ENCODE data around the gene APBA2. TPM values are rescaled to one million over a fixed set of nuclear protein-coding genes. Genes with fewer than 3 reads are reported as not detected.
"Not testable (repeated sequence)": the region's sequence is repeated elsewhere in the genome, so short reads cannot be mapped to it uniquely, and the experiment has no call there.

The APBA2 gene
- polyA plus RNA-seq, 4 donors, result 0.67 to 3.2 (median 1.8) TPM

GRCh38 chr15:28849271-28849670 lies 36.5 kb upstream of the APBA2 start:
- H3K4me3 ChIP-seq (ENCODE audit: low read depth in 1 of 3, low read length in 3 of 3); H3K27ac ChIP-seq (ENCODE audit: low read depth in 1 of 3, low read length in 2 of 3); FAIRE-seq; DNase-seq; H3K4me1 ChIP-seq (ENCODE audit: control insufficient read depth in 3 of 3, insufficient read depth in 2 of 3, low read depth in 1 of 3, low read length in 2 of 3); H3K27me3 ChIP-seq (ENCODE audit: control insufficient read depth in 3 of 3, insufficient read depth in 3 of 3, low read length in 3 of 3); H3K9me3 ChIP-seq (ENCODE audit: control insufficient read depth in 2 of 2, insufficient read depth in 1 of 2, low read depth in 1 of 2, low read length in 1 of 2); H3K36me3 ChIP-seq (ENCODE audit: control insufficient read depth in 3 of 3, insufficient read depth in 2 of 3, low read depth in 1 of 3, low read length in 3 of 3): not testable (repeated sequence)
- WGBS, 3 donors, result 98% methylated on average over 2 to 9 of the region's 17 CpGs

DNA sequence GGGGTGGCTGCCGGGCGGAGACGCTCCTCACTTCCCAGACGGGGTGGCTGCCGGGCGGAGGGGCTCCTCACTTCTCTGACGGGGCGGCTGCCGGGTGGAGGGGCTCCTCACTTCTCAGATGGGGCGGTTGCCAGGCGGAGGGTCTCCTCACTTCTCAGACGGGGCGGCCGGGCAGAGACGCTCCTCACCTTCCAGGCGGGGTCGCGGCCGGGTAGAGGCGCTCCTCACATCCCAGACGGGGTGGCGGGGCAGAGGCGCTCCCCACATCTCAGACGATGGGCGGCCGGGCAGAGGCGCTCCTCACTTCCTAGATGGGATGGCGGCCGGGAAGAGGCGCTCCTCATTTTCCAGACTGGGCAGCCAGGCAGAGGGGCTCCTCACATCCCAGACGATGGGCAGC lies 36.0 kb upstream of the APBA2 start:
- H3K36me3 ChIP-seq (ENCODE audit: control insufficient read depth in 3 of 3, insufficient read depth in 2 of 3, low read depth in 1 of 3, low read length in 3 of 3); H3K4me3 ChIP-seq (ENCODE audit: low read depth in 1 of 3, low read length in 3 of 3); DNase-seq; H3K27ac ChIP-seq (ENCODE audit: low read depth in 1 of 3, low read length in 2 of 3); H3K4me1 ChIP-seq (ENCODE audit: control insufficient read depth in 3 of 3, insufficient read depth in 2 of 3, low read depth in 1 of 3, low read length in 2 of 3); H3K9me3 ChIP-seq (ENCODE audit: control insufficient read depth in 2 of 2, insufficient read depth in 1 of 2, low read depth in 1 of 2, low read length in 1 of 2); FAIRE-seq; H3K27me3 ChIP-seq (ENCODE audit: control insufficient read depth in 3 of 3, insufficient read depth in 3 of 3, low read length in 3 of 3): not testable (repeated sequence)
- 94 to 98% (median 97%) methylated on average over 17 to 31 of the region's 31 CpGs for WGBS, 3 donors

DNA sequence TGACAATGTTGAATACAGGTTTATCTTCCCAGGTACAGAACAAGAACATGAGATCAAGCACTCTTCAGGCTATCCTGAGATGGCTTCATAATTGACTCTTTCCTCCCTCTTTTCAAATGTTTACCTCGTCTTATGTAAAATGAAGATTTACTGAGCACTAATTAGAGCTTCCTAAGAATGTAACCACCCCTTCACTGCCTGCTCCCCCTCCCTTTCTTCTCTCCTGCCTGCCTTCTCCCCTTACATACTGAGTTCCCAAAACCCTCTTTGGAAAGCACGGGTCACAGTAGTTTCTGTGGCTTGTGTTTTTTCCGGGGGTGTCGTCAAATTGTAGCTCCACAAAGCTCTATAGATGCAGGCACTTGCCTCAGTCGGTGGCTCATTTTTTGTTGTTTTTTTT lies 32.1 kb upstream of the APBA2 start:
- H3K4me1 ChIP-seq (ENCODE audit: control insufficient read depth in 3 of 3, insufficient read depth in 2 of 3, low read depth in 1 of 3, low read length in 2 of 3); H3K4me3 ChIP-seq (ENCODE audit: low read depth in 1 of 3, low read length in 3 of 3); H3K27me3 ChIP-seq (ENCODE audit: control insufficient read depth in 3 of 3, insufficient read depth in 3 of 3, low read length in 3 of 3); DNase-seq; H3K36me3 ChIP-seq (ENCODE audit: control insufficient read depth in 3 of 3, insufficient read depth in 2 of 3, low read depth in 1 of 3, low read length in 3 of 3); FAIRE-seq; H3K9me3 ChIP-seq (ENCODE audit: control insufficient read depth in 2 of 2, insufficient read depth in 1 of 2, low read depth in 1 of 2, low read length in 1 of 2); H3K27ac ChIP-seq (ENCODE audit: low read depth in 1 of 3, low read length in 2 of 3): not testable (repeated sequence)
- WGBS, 3 donors, result 52 to 62% (median 57%) methylated on average over 5 of the region's 5 CpGs

DNA sequence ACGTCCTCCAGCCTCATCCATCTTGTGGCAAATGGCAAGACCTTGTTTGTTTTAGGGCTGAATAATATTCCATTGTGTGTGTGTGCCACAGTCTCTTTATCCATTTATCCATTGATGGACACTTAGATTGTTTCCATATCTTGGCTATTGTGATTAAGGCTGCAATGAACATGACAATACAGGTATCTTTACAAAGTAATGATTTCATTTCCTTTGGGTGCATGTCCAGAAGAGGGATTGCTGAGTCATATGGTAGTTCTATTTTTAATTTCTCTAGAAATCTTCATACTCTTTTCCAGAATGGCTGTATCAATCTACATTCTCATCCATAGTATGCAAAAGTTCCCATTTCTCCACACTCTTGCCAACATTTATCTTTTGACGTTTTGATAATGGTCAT lies 31.2 kb upstream of the APBA2 start:
- H3K27ac ChIP-seq (ENCODE audit: low read depth in 1 of 3, low read length in 2 of 3); H3K27me3 ChIP-seq (ENCODE audit: control insufficient read depth in 3 of 3, insufficient read depth in 3 of 3, low read length in 3 of 3); H3K4me3 ChIP-seq (ENCODE audit: low read depth in 1 of 3, low read length in 3 of 3); H3K9me3 ChIP-seq (ENCODE audit: control insufficient read depth in 2 of 2, insufficient read depth in 1 of 2, low read depth in 1 of 2, low read length in 1 of 2); H3K36me3 ChIP-seq (ENCODE audit: control insufficient read depth in 3 of 3, insufficient read depth in 2 of 3, low read depth in 1 of 3, low read length in 3 of 3); H3K4me1 ChIP-seq (ENCODE audit: control insufficient read depth in 3 of 3, insufficient read depth in 2 of 3, low read depth in 1 of 3, low read length in 2 of 3); FAIRE-seq; DNase-seq: not testable (repeated sequence)
- 34 to 73% (median 40%) methylated on average over 2 of the region's 2 CpGs for whole genome bisulfite sequencing, 3 donors

DNA sequence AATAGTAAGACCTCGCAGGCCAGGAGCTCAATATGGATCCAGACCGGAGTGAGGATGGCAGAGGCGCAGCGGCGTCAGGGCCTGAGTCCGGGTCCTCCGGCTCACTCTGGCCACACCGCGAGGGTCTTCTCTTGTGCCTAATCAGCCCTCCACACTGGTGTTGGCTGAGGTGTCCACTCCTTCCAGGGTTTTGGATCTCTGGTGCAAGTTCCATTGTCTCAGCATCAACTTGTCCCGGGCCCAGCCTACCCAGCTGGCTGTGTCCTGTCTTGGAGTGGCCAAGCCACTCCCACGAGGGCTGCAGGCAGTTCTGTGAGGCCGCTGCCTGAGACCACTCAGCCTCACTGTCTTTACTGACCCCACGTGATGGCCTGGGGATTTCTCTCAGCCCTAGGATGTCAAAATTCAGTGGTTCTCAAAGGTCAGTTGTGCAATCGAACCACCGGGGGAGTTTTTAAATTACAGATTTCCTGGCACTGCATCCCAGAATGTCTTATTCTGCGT lies 24.7 kb upstream of the APBA2 start:
- Histone ChIP-seq H3K27me3 (ENCODE audit: control insufficient read depth in 3 of 3, insufficient read depth in 3 of 3, low read length in 3 of 3) (no peaks in the 10 kb centered on the region), H3K9me3 (ENCODE audit: control insufficient read depth in 2 of 2, insufficient read depth in 1 of 2, low read depth in 1 of 2, low read length in 1 of 2) (no peaks in the 10 kb centered on the region), H3K27ac (ENCODE audit: low read depth in 1 of 3, low read length in 2 of 3) (no peak overlapping the region), H3K36me3 (ENCODE audit: control insufficient read depth in 3 of 3, insufficient read depth in 2 of 3, low read depth in 1 of 3, low read length in 3 of 3) (no peaks in the 10 kb centered on the region), H3K4me1 (ENCODE audit: control insufficient read depth in 3 of 3, insufficient read depth in 2 of 3, low read depth in 1 of 3, low read length in 2 of 3) (no peaks in the 10 kb centered on the region), H3K4me3 (ENCODE audit: low read depth in 1 of 3, low read length in 3 of 3) (no peak overlapping the region)
- 81 to 87% (median 84%) methylated on average over 16 of the region's 16 CpGs for WGBS, 3 donors
- no peak for DNase-seq
- FAIRE-seq, result no peak

DNA sequence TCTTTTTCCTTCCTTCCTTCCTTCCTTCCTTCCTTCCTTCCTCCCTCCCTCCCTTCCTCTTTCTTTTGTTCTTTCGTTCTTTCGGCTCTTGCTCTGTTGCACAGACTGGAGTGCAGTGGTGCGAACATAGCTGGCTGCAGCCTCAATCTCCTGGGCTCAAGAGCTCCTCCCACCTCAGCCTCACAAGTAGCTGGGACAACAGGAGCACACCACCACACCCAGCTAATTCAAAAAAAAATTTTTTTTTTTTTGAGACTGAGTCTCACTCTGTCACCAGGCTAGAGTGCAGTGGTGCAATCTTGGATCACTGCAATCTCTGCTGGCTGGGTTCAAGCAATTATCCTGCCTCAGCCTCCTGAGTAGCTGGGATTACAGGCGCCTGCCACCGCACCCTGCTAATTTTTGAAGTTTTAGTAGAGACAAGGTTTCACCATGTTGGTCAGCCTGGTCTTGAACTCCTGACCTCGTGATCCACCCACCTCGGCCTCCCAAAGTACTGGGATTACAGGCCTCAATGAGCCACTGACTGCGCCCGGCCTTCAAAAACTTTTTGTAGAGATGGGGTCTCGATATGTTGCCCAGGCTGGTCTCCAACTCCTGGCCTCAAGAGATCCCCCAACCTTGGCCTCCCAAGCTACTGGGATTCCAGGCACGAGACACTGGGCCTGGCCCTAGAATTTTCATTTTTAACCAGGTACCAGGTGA lies 24.0 kb upstream of the APBA2 start:
- DNase-seq; H3K36me3 ChIP-seq (ENCODE audit: control insufficient read depth in 3 of 3, insufficient read depth in 2 of 3, low read depth in 1 of 3, low read length in 3 of 3); H3K4me1 ChIP-seq (ENCODE audit: control insufficient read depth in 3 of 3, insufficient read depth in 2 of 3, low read depth in 1 of 3, low read length in 2 of 3); H3K9me3 ChIP-seq (ENCODE audit: control insufficient read depth in 2 of 2, insufficient read depth in 1 of 2, low read depth in 1 of 2, low read length in 1 of 2); H3K27ac ChIP-seq (ENCODE audit: low read depth in 1 of 3, low read length in 2 of 3); FAIRE-seq; H3K4me3 ChIP-seq (ENCODE audit: low read depth in 1 of 3, low read length in 3 of 3); H3K27me3 ChIP-seq (ENCODE audit: control insufficient read depth in 3 of 3, insufficient read depth in 3 of 3, low read length in 3 of 3): not testable (repeated sequence)
- WGBS, 3 donors, result 85 to 92% (median 89%) methylated on average over 11 of the region's 11 CpGs

DNA sequence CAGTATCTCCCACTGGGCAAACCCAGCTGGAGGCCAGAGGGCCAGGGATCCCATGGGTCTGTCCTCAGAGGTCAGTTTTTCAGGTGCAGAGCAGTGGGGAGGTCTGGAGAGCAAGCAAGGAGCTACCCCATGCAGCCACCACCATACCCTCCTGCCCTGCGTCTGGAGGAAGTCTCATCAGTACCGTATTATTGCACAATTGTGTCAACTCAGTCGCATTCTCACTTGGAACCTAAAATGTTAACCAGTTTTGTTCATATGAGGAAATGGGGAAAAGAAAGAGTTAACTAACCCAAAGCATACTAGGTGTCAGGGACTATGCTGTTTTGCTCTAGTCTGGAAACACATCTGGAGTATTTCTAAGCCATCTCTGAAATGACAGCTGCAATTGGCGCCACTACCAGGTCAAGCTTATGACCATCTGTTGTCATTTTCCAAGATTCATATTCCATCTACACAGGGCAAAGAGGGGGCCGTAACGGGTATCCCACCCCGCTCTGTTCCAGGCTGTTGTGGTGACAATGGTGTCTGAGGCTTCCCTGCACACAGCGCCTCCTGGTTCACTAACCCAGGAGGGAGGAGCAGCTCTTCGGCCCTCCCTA lies 16.9 kb upstream of the APBA2 start:
- Histone ChIP-seq H3K27me3 (ENCODE audit: control insufficient read depth in 3 of 3, insufficient read depth in 3 of 3, low read length in 3 of 3) (no peaks in the 10 kb centered on the region), H3K27ac (ENCODE audit: low read depth in 1 of 3, low read length in 2 of 3) (no peak overlapping the region), H3K4me3 (ENCODE audit: low read depth in 1 of 3, low read length in 3 of 3) (no peak overlapping the region), H3K9me3 (ENCODE audit: control insufficient read depth in 2 of 2, insufficient read depth in 1 of 2, low read depth in 1 of 2, low read length in 1 of 2) (peaks cover 0 to 4% of the 10 kb centered on the region in 2 donors), H3K4me1 (ENCODE audit: control insufficient read depth in 3 of 3, insufficient read depth in 2 of 3, low read depth in 1 of 3, low read length in 2 of 3) (no peaks in the 10 kb centered on the region), H3K36me3 (ENCODE audit: control insufficient read depth in 3 of 3, insufficient read depth in 2 of 3, low read depth in 1 of 3, low read length in 3 of 3) (no peaks in the 10 kb centered on the region)
- no peak for FAIRE-seq
- WGBS, 3 donors, result 82 to 93% (median 82%) methylated on average over 9 of the region's 9 CpGs
- DNase-seq, result no peak

GRCh38 chr15:28871168-28871567 lies 14.6 kb upstream of the APBA2 start:
- no peak for DNase-seq
- 83 to 92% (median 84%) methylated on average over 3 of the region's 3 CpGs for WGBS, 3 donors

More at GRCh38 chr15:28871168-28871567, 14.6 kb upstream of the APBA2 start:
- FAIRE-seq, result no peak
- H3K27ac ChIP-seq (ENCODE audit: low read depth in 1 of 3, low read length in 2 of 3), result no peak overlapping the region
- H3K9me3 ChIP-seq (ENCODE audit: control insufficient read depth in 2 of 2, insufficient read depth in 1 of 2, low read depth in 1 of 2, low read length in 1 of 2), result peaks cover 0 to 4% of the 10 kb centered on the region in 2 donors
- H3K27me3 ChIP-seq (ENCODE audit: control insufficient read depth in 3 of 3, insufficient read depth in 3 of 3, low read length in 3 of 3), result no peaks in the 10 kb centered on the region
- H3K4me1 ChIP-seq (ENCODE audit: control insufficient read depth in 3 of 3, insufficient read depth in 2 of 3, low read depth in 1 of 3, low read length in 2 of 3), result no peaks in the 10 kb centered on the region
- H3K36me3 ChIP-seq (ENCODE audit: control insufficient read depth in 3 of 3, insufficient read depth in 2 of 3, low read depth in 1 of 3, low read length in 3 of 3), result no peaks in the 10 kb centered on the region
- no peak overlapping the region for H3K4me3 ChIP-seq (ENCODE audit: low read depth in 1 of 3, low read length in 3 of 3)

Data from small intestine (tissue), 7 donors.